Activated T-cell treated with anti-CD3 and anti-CD28 coated beads for 4 hours (primary cell): ENCODE results near the gene AGAP3.

ENCODE experiments used
- DNase-seq: peaks from one replicate; pipeline ENCODE4 v3.0.0-alpha.2; 2020

Gene AGAP3

DNA sequence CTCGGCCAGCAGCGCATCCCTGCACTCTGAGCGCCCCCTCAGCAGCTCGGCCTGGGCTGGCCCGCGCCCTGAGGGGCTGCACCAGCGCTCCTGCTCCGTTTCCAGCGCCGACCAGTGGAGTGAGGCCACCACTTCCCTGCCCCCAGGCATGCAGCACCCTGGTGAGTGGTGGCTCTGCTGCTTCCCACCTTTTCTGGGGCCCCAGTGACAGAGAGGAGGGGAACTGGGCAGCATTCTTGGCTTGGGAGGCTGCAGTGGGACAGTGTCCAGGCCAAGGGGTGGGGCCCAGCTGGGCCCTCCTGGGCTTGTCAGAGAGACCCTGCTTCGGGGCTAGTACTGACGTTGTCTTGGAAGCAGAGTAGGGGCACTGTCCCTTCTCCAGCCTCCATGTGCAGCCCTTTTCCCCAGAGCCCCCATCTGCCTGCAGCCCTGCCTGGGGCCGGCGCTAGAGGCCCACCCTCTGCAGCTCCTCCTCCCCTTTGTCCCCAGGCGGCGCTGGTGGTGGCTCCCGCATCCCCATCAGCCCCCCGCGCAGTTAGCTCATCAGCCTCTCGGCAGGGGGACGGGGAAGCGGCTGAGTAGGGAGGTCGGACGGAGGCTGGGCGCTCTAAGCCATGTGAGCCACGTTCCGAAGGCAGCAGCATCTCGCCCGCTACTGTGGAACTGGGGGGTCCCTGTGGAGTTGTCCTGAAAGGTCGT is 52.0 kb downstream of the AGAP3 start:
- no peak for DNase-seq

DNA sequence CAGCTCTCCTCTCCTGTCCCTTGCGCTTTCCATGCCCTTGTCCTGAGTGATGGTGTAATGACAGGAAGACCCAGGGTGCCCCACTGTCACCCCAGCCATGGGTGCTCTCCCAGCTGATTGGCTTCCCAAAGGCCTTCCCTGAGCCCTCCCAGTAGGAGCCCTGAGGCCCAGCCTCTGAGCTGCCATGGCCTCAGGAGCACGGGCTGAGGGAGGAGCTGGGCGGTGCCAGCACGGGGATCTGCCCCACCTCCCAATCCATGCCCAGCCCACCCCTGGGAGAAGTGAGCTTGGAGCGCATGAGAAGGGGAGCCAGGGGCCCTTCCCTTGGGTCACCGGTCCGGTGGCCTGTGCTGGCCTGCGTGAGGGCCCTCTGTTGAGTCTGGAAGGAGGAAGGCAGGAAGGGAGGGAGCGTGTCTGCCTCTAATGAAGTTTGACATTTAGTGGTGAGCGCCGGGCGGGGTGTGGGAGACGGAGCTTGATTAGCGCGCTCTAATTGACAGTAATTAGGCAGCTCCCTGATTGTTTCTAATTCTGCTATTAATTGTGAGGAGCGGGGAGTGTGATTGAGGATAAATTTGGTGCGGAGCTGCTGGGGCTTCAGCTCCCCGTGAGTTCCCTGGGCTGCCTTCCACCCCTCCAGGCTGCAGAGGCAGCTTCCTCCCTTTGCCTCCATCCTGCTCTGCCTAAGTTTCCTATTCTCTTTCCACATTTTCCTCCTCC is 53.0 kb downstream of the AGAP3 start:
- DNase-seq, result no peak

DNA sequence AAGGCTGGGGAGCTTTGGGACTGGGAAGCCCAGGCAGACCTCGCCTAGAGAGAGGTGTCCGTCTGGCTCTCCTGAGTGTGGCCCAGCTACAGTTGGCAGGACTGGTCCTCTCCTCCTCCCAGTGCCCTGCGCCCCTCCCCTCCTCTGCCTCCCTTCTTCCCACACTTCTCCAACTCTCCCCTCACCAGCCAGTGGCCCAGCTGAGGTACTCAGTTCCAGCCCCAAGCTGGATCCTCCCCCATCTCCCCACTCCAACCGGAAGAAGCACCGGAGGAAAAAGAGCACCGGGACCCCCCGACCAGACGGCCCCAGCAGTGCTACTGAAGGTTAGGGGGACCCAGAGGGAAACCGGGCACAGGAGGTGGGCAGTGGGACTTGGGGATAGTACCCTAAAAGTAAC is 53.5 kb downstream of the AGAP3 start:
- DNase-seq, result no peak

DNA sequence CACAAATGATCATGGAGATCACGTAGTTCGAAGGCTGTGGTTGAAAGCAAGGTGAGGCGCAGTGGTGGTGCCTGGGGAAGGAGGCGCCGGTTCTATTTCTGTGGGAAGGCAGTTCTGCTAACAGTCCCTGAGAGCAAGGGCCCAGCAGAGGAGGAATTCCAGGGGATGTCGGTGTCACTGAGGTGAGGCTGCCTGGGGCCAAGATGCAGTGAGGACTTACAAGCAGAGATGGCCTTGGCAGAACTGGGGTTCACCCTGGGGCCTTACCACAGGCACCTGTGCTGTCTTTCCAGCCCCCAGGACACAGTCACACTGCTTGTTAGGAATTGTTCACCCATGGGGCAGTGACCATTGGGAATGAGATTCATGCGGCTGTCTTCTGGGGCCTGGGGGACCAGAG is 54.6 kb downstream of the AGAP3 start:
- no peak for DNase-seq

GRCh38 chr7:151141311-151141854 is 55.1 kb downstream of the AGAP3 start:
- DNase-seq, result no peak

DNA sequence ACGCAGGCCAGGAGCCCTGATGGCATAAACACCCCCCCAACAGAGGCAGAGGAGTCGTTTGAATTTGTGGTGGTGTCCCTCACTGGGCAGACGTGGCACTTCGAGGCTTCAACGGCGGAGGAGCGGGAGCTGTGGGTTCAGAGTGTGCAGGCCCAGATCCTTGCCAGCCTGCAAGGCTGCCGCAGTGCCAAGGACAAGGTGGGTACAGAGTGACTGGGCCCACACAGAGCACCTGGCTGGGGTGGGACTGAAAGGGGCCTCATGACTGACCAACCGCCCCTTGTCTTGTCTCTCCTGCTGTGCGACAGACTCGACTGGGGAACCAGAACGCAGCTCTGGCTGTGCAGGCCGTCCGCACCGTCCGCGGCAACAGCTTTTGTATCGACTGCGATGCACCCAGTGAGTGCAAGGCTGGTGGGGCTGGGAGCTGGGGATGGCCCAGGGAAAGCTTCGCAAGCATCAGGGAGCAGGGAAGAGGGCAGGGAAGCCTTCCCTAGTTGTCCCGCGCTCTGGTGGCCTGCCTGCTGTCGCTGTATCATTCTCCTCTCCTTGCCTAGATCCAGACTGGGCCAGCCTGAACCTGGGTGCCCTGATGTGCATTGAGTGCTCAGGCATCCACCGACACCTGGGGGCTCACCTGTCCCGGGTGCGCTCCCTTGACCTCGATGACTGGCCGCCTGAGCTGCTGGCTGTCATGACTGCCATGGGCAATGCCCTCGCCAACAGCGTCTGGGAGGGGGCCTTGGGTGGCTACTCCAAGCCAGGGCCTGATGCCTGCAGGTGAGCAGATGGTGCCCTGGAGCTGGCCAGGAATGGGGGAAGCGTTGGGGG is 55.8 kb downstream of the AGAP3 start:
- DNase-seq, result no peak

- DNase-seq, result no peak
Measured at GRCh38 chr7:151142686-151143040, 56.4 kb downstream of the AGAP3 start.

DNA sequence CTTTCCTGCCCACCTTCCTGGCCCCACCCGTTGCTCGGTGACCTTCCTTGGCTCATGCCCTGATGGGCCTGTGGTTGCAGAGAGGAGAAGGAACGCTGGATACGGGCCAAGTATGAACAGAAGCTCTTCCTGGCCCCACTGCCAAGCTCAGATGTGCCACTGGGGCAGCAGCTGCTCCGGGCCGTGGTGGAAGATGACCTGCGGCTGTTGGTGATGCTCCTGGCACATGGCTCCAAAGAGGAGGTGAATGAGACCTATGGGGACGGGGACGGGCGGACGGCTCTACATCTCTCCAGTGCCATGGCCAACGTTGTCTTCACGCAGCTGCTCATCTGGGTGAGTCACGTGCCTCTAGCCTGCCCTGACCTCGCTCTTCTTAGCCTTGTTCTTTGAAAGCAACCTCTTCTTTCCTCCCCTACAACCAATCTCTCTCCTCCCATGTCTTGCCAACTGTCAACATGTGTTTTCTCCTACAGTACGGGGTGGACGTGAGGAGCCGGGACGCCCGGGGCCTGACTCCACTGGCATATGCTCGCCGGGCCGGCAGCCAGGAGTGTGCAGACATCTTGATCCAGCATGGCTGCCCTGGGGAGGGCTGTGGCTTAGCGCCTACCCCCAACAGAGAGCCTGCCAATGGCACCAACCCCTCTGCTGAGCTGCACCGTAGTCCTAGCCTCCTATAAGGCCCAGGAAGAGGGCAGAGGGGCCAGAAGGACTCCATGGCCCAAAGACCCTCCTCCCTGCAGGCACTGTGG is 57.2 kb downstream of the AGAP3 start:
- no peak for DNase-seq

GRCh38 chr7:151144387-151144786 is 58.1 kb downstream of the AGAP3 start:
- no peak for DNase-seq

DNA sequence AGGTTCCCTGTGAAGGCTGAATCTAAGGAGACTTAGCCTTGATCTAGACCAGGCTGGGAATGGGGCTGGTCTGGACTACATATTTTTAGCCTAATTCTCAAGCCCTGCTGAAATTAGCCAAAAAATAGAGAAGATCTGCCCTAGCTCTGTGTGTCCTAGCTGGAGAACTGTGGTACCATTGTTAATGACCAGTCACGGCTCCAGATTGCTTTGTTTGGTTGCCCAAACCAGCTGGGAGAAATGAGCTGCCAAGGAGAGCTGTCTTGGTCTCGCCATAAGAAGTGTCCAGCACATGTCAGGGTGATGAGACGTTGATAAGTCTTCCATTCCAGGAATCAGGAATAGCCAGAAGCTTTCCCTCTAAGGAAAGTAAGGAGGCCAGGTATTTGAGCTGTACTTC is 60.5 kb downstream of the AGAP3 start:
- no peak for DNase-seq

DNA sequence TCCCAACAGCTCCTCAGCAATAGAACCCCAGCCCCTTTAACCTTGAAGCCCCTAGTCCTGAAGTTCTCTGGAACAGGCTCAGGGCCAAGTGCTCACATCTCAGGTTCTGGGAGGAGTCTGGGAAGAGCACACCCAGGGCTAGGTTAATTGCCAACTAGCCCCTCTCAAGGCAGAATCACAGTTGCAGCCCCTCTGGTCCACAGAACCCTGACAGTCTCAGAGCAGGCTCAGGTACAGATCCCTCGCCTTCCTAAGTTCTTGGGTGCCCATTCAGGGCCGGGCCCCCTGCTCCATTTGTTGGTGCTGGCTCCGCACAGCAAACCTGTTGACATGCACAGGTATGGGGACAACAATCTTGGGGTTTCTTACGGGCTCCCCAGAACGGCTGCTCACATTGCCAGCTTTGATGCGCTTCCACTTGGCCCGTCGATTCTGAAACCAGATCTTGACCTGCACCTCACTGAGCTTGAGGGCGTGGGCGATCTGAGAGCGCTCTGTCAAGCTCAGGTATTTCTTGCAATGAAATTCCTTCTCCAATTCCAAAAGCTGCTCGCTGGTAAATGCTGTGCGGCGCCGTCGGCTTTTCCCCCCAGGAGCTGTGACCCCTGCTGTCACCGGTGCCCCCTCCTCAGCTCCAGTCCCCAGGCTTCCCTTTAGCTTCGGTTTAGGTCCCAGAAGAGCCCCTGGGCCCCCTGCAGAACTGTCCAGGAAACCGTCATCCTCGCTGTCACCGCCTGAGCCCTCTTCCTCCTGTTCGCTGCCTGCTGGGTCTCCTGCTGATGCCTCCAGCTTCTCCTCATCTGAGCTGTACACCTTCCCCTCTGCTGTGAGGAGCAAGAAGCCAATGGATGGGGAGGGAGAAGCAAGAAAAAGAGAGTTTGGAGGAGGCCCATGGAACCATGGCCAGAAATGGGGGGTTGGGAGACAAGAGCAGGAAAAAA is 62.3 kb downstream of the AGAP3 start:
- DNase-seq, result no peak

- DNase-seq, result no peak
Measured at GRCh38 chr7:151150388-151150787, 64.1 kb downstream of the AGAP3 start.

DNA sequence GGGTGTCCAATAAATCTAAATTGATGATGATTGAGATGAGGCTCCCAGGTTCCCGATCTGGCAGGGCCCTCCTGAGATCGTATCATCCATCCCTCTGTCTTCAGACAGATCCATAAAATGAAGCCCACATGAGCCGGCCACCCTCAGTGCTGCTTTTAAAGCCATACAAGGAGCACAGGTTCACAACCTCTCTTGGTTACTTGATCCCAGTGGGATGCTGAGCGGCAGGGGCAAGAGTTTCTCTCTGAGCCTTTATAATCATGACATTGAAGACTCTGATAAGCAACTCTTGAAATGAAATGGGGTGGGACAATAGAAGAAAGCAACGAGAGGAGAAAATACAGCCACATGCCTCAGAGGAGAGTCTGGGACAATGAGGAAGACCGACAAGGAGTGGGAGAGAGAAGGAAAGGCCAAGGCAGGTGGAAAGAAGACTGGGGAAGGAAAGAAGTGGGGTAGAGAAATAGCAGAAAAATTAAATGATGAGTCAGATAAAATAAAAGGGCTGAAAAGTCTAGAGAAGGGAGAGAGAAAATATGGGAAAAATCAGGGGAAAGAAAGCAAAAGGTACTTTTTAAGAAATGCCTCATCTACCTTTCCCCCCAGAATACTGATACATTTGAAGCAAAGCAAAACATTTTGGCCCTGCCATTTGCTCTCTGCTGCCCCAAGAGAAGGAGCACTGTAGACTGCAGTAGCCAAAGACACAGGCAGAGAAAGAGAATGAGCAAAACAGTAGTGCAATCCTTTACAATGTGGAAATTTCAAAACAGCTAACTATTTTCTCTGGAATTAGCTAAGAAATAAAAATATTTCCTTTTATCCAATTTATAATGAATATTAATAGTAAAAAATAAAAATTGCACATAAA is 66.6 kb downstream of the AGAP3 start:
- no peak for DNase-seq

DNA sequence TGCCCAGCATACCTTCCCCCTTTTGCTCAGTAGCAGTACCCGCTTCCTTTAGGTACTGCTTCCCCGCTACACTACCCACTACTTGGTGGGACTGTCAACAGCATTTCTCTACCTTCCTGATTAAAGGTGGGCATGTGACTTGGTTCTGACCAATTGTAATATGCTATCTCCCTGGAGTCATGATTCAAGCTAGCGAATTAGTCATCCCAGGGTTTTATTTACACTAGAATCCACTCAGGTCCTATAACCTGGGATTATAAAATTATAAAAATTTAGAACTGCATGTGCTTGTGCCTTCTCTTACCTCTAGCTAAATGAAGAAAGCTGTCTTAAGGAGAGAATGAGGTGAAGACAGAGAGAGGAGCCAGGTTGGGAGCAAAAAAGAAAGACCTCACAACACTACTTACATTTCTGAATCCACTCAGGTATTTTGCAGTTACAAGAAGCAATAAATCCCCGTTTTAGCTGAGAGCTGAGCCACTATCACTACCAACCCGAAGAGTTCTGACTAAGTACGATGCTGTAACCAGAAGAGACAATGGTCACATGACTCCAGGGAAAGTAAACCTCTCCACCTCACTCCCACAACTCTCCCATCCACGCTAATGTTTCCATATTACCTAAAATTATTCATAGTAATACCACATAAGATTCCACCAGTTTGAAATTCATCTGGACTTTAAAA is 71.5 kb downstream of the AGAP3 start:
- DNase-seq, result no peak

DNA sequence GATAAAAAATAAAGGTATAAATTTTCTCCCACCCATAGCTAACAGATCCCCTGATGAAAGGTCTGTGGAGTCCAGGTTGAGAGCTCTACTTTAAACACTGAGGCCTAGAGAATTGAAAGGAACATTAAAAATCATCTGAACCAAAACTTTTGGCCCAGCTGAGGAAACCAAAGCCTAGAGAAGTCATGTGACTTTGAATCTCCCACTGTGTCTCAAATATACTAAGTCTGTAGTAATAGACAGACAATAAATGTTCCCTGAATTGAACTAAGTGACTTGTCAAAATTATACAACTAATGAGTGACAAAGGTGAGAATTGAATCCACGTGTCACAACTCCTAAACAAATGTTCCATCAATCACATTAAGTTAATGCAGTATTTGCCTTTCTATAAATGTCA is 75.5 kb downstream of the AGAP3 start:
- DNase-seq, result no peak

DNA sequence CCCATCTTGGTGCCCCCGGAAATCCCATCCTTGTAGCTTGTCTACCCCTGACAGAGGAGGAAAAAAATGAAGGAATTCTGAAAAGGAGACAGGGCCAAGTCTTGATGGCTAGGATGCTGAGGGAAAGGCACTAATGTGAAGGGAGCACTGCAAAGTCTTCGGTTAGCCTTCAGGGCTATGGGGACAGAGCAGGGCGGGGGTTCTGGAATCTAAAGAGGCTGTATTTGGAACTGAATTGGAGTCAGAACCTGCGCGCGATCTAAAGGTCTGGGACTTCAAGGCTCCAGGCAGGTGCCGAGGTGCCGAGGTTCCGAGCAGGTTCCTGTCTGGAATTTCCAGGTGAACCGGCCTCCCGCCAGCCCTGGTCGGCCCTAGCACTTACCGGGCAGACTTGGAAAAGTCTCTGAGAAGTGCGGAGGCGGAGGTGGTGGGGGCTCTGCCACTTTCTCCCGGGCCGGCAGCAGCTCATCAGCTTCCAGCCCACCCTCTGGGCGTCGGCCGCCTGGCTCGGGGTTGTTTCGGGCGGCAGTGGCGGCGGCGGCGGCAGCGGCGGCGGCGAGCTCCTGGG is 80.4 kb downstream of the AGAP3 start:
- no peak for DNase-seq

- DNase-seq, result no peak
Measured at GRCh38 chr7:151167197-151167961, 81.1 kb downstream of the AGAP3 start, which contains the start of gene GBX1. Gene GBX1, minus strand, starts transcription at chr7:151167694. Its CDS starts 146 bp downstream, at chr7:151167548.

DNA sequence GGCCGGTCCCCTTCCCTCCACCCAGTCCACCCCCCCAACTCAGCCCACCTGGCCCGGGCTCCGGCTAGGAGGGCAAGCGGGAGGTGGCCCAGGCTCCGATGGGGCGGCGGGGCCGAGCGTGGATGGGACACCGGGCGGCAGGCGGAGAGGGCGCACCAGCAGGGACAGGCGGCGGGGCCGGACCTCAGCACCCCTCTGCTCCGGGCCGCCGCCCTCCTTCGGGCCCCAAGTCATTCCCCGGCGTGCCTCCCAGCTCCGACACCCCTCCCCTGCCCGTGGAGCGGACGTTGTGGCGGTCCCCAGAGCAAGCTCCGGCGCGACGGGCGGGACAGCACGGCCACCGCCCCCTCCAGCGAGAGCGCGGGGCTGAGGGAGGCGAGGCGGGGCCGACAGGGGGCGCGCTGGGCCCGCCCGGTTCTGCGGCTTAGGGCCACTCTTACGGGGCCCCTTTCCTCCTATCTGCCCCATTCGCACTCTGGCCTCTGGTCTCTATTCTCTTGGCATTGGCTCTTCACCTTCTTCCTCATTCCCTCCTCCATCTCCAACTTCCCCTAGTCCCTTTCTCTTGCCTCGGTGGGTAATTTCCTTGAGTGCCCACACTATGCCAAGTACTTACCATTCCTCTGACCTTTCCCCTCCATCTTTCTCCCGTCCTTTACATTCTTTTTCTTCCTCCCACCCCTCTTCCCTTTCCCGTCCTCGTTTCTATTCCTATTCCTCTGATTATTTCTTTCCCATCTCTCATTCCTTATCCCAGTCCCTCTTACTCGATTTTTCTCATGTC is 81.9 kb downstream of the AGAP3 start:
- peak; percentile 33 for DNase-seq
